GM21737 (cell line): ENCODE measurements around the gene EVI5L.
A peak's percentile ranks its signal among the peaks of the same experiment; 100 is the strongest.

Source experiments
- ATAC-seq: cut with Tn5 transposase; IDR thresholded peaks from one replicate; pipeline ENCODE4 v1.9.1; 2021; ENCODE audit warnings: mild to moderate bottlenecking, moderate library complexity; ENCODE audit not compliant: unreplicated experiment

The EVI5L gene

DNA sequence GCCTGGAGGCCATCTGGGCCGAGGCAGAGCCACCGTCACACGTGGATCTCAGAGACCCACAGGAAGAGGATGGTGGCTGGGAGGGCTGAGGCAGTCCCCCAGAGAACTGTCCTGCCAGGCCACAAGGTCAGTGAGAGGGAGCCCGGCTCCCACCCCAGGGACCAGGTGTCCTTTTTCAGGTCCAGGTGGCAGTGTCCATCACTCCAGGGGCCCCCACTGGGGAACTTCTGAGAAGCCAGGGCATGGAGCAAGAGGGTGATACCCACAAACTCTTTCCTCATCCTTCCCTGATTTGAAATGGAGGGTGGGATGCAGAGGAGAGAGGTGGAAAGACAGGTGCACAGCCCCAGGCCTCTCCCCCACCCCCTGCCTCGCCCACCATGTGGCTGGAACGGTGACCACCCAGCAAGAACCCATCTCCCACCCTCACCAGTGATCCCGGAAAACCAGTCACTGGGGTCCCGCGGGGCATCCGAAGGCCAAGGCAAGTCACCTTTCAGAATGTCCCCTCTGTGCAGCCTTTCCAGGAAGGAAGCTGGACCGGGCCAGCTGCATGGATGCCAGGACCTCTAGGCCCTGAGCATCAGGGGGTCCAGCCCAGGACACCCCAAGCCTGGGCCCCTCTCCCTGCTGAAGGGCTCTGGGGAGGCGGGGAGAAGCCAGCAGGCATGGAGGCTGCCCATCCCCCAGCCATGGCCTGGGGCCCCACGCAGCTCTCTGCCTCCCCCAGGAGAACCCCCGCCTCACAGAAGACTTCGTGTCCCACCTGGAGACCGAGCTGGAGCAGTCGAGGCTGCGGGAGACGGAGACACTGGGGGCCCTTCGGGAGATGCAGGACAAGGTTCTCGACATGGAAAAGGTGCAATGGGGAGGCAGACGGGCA, 30.1 kb downstream of the EVI5L start:
- ATAC-seq = no peak

DNA sequence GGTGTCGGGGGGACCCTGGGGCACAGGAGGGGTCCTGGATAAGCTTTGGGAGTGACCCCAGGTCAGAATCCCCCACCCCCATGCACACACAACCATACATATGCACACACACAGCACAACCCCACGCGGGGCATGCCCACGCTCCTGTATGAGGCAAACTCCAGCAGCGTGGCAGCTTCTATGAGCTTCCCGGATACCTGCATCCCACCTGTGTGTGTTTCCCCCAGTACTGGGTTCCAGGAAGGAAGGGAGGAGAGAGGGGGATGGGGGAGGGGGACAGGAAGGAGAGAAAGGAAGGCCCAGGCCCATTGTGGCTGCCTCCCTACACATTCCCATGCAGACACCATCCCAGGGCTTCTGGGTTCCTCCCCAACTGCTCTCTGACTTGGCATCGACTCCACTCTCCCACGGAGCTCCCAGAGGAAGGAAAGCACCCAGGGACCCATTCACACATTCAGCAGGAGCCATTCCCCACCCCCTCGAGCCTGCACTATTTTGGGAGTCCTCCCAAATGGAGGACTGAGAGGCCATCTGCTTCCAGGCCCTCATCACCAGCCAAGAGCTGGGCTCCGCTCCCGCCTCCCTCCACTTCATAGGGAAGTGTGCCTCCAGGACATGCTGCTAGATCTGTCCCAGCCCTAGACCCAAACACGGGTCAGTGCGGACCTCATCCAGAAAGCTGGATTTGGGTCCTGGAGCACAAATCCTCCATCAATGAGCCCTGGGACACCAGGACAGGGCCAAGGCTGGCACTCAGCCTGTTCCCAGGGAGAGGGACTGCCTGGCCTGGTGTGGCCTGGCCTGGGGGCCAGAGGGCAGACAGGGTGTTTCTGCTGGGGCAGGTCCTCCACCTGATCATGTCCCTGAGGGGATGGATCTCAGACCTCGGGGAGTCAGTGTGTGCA, 30.9 kb downstream of the EVI5L start:
- no peak for ATAC-seq

DNA sequence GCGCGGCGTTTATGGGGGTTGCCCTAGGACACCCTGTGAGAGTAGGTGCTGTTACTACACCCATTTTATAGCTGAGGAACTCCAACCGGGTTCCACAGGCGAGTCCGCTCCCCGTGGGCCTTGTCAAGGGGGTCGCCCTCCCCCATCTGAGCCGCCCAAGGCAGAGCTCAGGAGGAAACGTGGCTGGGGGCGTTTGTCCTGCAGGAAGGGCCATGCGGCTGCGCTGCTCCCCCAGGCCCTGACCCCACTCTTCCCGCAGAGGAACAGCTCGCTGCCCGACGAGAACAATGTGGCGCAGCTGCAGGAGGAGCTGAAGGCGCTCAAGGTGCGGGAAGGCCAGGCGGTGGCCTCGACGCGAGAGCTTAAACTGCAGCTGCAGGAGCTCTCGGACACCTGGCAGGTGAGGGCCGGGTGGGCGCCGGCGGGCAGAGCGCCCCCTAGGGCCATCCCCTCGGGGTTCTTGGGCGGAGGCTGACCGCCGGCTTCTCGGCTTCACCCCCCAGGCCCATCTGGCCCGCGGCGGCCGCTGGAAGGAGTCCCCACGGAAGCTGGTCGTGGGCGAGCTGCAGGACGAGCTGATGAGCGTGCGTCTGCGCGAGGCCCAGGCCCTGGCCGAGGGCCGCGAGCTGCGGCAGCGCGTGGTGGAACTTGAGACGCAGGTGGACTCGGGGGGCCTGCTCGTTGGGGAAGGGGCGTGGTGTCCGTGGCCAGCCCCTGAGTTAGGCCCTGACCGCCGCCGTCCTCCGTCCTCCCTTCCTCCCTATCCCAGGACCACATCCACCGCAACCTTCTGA, 31.8 kb downstream of the EVI5L start:
- no peak for ATAC-seq

DNA sequence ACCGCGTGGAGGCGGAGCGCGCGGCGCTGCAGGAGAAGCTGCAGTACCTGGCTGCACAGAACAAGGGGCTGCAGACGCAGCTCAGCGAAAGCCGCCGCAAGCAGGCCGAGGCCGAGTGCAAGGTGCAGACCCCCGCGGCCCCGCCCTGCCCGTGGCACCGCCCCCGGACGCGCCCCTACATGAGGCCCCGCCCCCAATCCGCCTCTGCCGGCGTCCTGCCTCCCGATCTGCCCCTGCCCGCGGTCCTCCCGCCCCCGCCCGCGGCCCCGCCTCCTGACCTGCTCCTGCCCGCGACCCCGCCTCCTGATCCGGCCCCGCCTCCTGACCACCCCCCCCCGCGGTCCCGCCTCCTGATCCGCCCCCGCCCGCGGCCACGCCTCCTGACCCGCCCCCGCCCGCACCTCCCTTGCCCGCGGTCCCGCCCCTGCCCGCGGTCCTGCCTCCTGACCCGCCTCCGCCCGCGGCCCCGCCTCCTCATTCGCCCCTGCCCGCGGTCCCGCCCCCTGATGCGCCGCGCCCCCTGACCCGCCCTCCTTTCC, 32.5 kb downstream of the EVI5L start:
- no peak for ATAC-seq

DNA sequence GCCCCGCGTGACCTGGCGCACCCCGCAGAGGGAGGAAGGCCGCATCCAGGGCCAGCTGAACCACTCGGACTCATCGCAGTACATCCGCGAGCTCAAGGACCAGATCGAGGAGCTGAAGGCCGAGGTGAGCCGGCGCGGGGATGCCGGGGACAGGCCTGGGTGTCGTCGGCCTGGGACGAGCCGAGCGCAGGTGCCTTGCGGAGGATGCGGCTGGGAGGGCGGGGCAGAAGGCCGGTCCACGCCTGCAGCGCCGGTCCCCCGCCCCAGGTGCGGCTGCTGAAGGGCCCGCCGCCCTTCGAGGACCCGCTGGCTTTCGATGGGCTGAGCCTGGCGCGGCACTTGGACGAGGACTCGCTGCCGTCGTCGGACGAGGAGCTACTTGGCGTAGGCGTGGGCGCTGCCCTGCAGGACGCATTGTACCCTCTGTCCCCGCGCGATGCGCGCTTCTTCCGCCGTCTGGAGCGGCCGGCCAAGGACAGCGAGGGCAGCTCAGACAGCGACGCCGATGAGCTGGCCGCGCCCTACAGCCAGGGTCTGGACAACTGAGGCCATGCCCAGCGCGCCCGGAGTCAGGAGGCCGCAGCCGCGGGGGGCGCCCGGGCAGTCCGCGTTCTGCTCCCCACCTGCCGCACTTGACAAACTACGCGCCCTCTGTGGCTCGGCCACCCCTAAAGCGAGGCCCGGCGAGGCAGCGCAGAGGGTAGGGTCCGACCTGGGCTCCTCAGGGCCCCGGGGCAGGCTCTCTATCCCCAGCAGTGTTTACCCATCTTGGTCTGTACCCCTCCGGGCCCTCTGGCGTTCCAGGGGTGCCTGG, 33.3 kb downstream of the EVI5L start:
- ATAC-seq = no peak

DNA sequence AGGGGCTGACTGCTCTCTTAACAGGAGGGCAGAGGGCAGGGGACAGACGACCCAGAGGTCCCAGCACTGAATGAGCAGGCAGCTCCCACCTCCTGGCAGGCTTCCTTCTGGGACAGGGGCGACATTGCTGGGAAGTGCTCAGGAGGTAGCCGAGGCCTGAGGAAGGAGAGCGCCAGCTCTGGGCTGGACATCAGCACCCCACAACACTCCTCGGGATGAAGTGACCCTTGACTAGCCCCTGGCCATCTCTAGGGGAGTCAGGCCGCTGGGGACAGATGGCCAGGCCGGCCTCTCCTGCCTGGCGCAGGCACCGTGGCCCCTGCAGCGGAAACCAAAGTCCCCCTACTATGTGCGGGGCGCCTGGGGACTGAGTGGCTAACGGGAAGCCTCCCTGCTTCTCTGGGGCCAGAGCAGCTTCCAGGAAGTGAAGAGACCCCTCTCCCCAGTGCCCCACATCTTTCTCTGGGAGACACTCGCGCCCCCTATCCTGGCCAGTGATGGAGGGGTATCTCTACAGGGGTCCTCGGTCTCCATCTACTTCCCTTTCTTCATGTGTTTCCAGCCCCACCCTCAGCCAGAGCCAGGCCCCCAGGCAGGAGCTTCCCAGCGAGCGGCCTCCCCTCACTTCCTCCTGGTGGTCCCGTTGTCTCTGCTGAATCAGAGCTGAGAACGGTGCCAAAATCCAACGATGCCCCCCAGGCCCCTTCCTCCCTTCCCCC, 34.1 kb downstream of the EVI5L start:
- no peak for ATAC-seq

DNA sequence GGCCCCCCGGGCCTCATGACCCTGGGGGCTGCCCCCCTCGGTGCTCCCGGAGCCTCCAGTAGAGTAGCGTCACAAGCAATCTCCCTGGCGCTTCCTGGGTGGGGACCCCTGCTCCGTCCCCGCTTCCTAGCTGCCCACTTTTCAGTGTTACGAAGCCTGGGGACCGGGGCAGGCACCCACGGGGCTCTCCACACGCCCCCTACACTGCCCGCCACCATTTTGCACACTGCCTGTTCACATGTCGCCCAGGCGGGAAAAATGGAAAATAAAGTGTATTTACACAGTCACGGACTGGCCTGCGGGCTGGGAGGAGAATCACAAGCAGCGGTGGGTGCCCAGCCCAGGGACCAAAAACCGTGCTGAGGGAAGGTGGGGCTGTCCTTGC, 34.7 kb downstream of the EVI5L start:
- no peak for ATAC-seq

DNA sequence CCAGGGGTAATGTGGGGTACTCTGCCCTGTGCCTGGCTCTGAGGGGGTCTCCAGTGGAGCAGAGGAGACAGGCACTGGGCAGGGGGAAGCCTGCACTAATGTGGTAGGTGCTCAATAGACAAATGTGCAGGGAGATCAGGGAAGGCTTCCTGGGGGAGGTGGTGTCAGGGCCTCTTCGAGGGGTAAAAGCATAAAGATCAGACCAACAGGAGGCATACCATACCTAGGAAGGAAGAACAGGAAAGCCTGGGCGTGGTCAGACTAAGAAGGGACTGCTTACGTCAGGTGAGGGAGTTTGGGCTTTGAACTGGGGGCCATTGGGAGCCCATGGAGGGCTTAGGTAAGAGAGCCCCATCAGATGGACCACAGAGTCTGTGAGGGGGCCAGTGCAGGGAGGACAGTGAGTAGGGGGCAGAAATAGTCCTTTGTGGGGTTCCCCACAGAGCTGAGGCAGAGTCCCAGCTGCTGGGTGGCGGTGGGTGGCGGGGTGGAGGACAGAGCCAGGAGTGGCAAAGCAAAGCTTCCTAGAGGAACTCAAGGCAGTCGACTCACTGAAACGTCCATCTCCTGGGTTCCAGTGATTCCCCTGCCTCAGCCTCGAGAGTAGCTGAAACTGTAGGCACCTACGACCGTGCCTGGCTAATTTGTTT, 35.4 kb downstream of the EVI5L start:
- ATAC-seq = no peak

DNA sequence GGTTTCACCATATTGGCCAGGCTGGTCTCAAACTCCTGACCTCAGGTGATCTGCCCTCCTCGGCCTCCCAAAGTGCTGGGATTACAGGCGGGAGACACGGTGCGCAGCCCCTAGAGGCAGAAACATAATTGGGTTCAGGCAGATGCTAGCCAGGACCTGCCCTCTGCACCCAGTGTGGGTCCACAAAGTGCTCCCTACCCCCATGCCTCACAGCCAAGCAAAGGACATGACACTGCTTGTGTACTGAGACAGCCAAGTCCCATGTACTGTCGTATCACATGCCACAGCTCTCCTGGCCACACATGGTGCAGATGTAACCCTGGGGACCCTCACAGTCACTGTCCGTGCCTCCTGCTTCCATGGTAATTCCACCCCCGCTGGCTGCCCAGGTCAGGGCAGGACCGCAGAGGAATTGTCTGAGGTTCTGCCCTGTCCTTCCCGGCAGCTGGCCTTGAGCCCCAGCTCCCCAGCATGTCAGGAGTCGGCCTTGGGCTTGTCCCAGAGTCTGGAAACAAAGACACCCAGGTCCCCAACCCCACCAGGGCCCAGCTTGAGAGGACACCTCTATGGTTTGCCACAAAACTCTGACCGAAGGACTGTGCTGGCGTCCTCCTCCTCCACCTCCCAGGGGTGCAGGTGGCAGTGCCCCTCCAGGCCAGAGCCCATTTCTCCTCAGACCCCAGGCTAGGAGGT, 36.5 kb downstream of the EVI5L start:
- no peak for ATAC-seq

DNA sequence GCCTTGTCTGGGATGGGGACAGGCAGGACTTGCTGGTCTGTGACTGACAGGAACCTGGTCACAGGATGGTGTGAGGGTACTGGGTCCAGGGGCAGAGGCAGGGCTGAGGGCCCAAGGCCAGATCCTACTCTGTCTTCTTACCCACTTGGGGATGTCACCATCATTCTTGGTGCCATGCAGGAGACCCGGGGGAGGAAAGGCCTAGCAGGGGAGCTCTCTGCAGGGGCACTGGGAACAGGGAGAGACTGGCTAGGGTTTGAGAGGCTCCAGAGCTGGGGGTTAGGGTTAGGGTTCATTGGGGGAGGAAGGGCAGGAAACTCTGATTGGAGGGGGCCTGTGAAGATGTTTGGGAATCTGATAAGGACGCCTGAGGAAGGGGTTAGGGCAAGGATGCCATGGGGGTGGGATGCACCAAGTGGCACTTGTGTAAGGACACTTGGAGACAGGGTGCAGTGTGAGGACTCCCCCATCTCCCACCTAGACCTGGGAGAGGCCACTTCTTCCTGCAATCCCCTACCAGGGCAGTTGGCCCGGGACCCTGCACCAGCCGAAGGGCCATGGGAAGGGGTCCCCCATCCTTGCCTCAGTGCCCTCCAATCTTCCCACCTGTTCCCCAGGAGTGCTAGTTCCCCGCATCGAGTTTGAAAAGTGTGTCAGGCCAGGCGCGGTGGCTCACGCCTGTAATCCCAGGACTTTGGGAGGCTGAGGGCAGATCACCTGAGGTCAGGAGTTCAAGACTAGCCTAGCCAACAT, 37.2 kb downstream of the EVI5L start:
- no peak for ATAC-seq

DNA sequence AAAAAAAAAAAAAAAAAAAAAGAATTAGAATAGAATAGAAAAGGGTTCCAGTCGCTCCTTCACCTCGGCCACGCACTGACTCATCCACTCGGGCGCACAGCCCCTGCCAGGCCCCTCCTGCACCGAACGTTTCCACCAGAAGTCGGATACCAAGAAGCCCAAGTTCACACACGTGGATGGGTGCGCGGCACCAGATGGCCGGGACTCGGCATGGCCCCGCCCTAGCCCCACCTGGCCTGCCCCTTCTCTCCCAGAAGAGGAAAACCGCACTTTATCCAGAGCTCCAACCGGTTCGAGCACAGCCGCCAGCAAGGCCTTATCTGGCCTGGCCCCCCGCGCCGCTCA, 38.3 kb downstream of the EVI5L start:
- no peak for ATAC-seq

DNA sequence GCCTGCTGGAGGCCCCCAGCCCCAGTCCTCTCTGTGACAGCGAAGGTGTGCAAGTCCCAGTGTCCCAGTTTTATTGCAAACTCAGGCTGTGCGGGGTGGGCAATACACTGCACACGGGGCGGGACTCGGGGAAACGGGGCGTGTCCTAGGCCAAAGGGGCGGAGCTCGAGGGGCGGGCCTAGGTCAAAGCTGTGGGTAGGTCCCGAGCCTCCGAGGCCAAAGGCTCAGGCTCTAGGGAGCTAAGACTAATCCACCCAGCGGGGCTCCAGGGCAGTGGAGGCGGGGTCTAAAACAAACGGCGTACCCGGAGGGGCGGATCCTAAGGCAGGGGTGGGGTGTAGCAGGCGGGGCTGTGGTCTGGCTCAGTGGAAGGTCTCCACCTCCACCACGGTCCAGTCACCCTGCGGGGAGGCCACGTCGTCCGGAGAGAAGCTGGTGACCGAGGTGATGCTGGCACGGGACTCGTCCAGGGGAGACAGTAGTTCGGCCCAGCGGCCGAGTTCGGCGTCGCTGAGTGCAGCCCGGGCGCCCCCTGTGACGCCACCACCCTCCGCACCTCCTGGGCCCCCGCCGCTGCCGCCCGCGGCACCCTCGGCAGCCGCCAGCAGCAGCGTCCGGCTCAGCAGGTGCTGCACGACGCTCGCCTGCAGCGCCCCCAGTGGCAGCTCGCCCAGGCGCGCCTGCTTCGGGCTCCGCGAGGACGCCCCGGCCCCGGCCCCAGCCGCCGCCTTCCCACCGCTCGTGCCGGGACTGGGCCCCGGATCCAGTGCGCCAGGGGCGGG, 38.8 kb downstream of the EVI5L start:
- ATAC-seq = peak; percentile 53

DNA sequence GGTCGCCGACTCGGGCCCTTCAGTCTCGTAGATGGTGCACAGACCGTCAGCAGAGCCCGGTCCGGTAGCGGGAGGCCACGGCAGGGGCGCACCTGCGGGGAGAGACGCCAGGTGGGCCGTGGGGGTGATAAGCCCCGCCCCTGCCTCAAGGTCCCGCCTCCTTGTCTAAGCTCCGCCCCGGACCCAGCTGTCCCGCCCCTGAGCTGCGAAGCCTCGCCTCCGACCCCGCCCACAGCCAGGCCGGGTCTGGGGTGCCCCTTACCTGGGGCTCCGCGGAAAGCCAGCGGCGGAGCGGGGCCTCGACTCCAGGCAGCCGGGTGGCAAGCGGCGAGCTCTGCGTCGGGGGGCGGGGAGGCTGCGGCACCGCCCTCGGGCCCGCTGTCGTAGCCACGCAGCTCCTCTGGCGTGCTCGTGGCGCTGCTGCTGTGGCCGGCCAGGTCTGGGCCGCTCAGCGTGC, 39.5 kb downstream of the EVI5L start:
- peak; percentile 42 for ATAC-seq

DNA sequence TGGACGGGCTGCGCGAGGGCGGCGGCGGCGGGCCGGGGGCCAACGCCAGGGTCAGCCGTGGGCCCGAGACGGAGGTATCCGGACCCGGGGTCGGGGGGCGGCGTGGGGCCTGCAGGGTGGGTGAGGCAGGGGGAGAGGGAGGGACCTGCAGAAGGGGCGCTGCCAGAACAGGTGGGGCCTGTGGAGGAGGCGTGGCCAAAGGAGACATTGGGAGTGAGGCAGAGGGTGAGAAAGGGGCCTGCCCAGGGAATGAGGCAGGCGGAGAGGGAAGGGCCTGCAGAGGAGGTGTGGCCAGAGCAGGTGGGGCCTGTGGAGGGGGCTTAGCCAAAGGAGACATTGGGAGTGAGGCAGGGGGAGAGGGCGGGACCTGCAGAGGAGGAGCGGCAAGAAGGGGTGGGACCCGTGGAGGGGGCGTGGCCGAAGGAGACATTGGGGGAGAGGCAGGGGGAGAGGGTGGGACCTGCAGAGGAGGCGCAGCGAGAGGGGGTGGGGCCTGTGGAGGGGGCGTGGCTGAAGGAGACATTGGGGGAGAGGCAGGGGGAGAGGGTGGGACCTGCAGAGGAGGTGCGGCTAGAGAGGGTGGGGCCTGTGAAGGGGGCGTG, 40.0 kb downstream of the EVI5L start:
- no peak for ATAC-seq

DNA sequence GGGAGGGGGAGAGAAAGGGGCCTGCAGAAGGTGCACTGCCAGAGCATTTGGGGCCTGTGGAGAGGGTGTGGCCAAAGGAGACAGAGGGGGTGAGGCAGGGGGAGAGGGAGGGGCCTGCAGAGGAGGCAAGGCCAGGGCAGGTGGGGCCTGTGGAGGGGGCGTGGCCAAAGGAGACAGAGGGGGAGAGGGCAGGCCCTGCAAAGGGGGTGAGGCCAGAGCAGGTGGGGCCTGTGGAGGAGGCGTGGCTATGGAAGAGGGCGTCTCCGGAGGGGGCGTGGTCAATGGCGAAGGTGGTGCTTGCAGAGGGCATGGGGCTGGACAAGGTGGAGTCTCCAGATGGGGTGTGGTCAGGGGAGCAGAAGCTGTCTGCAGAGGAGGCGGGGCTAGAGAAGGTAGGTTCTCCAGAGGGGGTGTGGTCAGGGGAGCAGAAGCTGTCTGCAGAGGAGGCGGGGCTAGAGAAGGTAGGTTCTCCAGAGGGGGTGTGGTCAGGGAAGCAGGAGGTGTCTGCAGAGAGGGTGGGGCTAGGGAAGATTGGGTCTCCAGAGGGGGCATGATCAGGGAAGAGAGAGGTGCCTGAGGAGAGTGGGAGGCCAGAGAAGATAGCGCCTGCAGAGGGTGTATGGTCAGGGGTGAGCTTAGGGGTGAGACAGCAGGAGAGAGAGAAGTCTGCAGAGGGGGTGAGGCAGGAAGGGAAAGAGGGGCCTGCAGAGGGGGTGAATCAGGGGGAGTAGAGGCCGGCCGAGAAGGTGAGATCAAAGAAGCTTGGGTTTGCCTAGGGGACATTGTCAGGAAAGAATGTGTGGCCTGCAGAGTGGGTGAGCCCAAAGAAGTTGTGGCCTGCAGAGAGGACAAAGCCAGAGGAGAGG, 40.8 kb downstream of the EVI5L start:
- no peak for ATAC-seq
